GM12875 (cell line): Measurements from ENCODE around the gene PRKAG2.
"Not testable (repeated sequence)": the region's sequence is repeated elsewhere in the genome, so short reads cannot be mapped to it uniquely, and the experiment has no call there.

Source experiments
- H3K4me3 ChIP-seq: one replicate; pipeline ENCODE4 v1.5.1; 2011; ENCODE audit warnings: low read depth, low read length, control low read depth
- CTCF ChIP-seq: IDR thresholded peaks from 2 replicates; pipeline ENCODE4 v1.5.1; 2011; ENCODE audit warnings: low read depth, mild to moderate bottlenecking, control low read depth, inconsistent platforms, low read length, moderate library complexity, borderline replicate concordance; ENCODE audit not compliant: insufficient read depth

The PRKAG2 gene

GRCh38 chr7:151843181-151843580 lies 33.7 kb downstream of the PRKAG2 start:
- no peak for TF ChIP-seq CTCF
- H3K4me3 ChIP-seq = no peak overlapping the region

GRCh38 chr7:151841395-151842051 lies 35.4 kb downstream of the PRKAG2 start:
- not testable (repeated sequence) for H3K4me3 ChIP-seq

GRCh38 chr7:151840088-151840910 lies 36.6 kb downstream of the PRKAG2 start:
- no peak overlapping the region for H3K4me3 ChIP-seq
- no peak for TF ChIP-seq CTCF

- TF ChIP-seq CTCF = no peak
- no peak overlapping the region for H3K4me3 ChIP-seq
Observed at GRCh38 chr7:151839451-151839921, 37.4 kb downstream of the PRKAG2 start.

GRCh38 chr7:151838861-151839381 lies 38.0 kb downstream of the PRKAG2 start:
- no peak overlapping the region for H3K4me3 ChIP-seq
- no peak for TF ChIP-seq CTCF

GRCh38 chr7:151838072-151838471 lies 38.8 kb downstream of the PRKAG2 start:
- H3K4me3 ChIP-seq = no peak overlapping the region
- TF ChIP-seq CTCF = no peak

- no peak overlapping the region for H3K4me3 ChIP-seq
- no peak for TF ChIP-seq CTCF
Observed at GRCh38 chr7:151837285-151838042, 39.5 kb downstream of the PRKAG2 start.
